ENCODE measurements around the gene ARMC5.

Gene ARMC5

DNA sequence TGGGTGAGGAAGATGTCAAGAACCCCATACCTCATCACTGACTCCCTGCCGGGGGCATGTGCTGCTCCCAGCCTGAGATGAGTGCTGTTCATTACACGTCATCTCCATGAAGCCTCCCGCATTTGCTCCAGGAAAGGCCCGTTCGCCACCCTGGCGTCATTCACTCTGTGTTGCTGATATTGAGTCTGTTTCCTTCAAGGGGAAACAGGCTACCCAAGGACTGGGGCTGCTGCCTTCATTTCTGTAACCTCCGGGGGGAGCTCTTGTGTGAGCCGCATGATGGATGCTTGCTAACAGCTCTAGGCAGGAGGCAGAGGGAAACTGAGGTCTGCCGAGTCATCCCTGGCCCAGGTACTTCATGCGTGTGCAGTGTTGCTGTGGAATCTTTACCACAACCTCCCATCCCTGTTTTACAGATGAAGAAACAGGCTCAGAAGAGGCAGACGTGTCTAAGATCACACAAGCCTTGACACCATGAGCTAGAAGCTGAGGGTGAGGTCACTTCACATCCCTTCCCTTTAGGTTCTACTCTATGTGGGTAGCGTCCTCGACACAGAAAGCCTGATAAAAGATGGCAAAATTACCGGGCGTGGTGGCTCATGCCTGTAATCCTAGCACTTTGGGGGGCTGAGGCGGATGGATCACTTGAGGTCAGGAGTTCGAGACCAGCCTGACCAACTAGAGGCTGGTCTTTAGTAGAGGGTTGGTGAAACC, 3.5 kb upstream of the ARMC5 start:
- Histone ChIP-seq H3K9ac (ENCODE audit: low read length) (no peak overlapping the region), H3K4me3 (ENCODE audit: low read length) (no peak overlapping the region), H3K27me3 (ENCODE audit: low read depth, low read length) (no peaks in the 10 kb centered on the region), H3K4me1 (ENCODE audit: low read length) (peaks cover 16% of the 10 kb centered on the region), H3K4me2 (ENCODE audit: low read length) (no peak overlapping the region), H3K36me3 (replicated peaks; ENCODE audit: low read depth, low read length) (peaks cover 16% of the 10 kb centered on the region), H2AFZ (ENCODE audit: low read depth, low read length) (no peak overlapping the region), H3K79me2 (ENCODE audit: low read length) (peaks cover 39% of the 10 kb centered on the region), H3K9me3 (ENCODE audit: insufficient read depth, low read length) (no peaks in the 10 kb centered on the region), H4K20me1 (ENCODE audit: insufficient read depth, low read length) (peaks cover 22% of the 10 kb centered on the region), H3K27ac (ENCODE audit: low read length) (no peak overlapping the region)
- no peak for TF ChIP-seq EZH2phosphoT487 (IDR thresholded peaks at IDR 0.05; ENCODE audit: low read depth)
- TF ChIP-seq, protein P1, sequence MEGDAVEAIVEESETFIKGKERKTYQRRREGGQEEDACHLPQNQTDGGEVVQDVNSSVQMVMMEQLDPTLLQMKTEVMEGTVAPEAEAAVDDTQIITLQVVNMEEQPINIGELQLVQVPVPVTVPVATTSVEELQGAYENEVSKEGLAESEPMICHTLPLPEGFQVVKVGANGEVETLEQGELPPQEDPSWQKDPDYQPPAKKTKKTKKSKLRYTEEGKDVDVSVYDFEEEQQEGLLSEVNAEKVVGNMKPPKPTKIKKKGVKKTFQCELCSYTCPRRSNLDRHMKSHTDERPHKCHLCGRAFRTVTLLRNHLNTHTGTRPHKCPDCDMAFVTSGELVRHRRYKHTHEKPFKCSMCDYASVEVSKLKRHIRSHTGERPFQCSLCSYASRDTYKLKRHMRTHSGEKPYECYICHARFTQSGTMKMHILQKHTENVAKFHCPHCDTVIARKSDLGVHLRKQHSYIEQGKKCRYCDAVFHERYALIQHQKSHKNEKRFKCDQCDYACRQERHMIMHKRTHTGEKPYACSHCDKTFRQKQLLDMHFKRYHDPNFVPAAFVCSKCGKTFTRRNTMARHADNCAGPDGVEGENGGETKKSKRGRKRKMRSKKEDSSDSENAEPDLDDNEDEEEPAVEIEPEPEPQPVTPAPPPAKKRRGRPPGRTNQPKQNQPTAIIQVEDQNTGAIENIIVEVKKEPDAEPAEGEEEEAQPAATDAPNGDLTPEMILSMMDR (IDR thresholded peaks at IDR 0.05; ENCODE audit: low read depth, low read length), result peak; percentile 41; the same call in 1 of the 2 replicates

DNA sequence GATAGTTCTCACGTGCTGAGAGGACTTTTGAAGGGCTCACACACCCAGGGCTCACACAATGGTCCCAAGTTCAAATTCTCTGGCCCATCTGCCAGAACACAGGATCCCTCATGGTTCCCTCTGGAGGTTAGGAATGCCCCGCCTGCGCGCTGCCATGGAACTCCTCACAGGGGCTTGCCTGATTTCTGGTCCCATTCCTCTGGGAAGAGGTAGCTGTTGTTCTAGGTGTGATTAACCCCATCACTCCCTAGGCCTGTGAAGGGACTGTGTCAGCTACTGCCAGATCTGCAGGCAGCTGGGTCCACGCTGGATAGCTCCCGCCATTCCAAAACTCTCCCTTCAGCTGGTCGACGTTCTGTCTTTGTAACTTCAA, 2.3 kb upstream of the ARMC5 start:
- Histone ChIP-seq H3K27me3 (ENCODE audit: low read depth, low read length) (no peaks in the 10 kb centered on the region), H3K36me3 (replicated peaks; ENCODE audit: low read depth, low read length) (peaks cover 16% of the 10 kb centered on the region), H3K27ac (ENCODE audit: low read length) (no peak overlapping the region), H3K79me2 (ENCODE audit: low read length) (peaks cover 39% of the 10 kb centered on the region), H3K4me3 (ENCODE audit: low read length) (no peak overlapping the region), H3K9me3 (ENCODE audit: insufficient read depth, low read length) (no peaks in the 10 kb centered on the region), H4K20me1 (ENCODE audit: insufficient read depth, low read length) (peaks cover 22% of the 10 kb centered on the region), H2AFZ (ENCODE audit: low read depth, low read length) (no peak overlapping the region), H3K4me2 (ENCODE audit: low read length) (no peak overlapping the region), H3K9ac (ENCODE audit: low read length) (no peak overlapping the region), H3K4me1 (ENCODE audit: low read length) (peaks cover 13% of the 10 kb centered on the region)
- TF ChIP-seq, protein P1 (IDR thresholded peaks at IDR 0.05; ENCODE audit: low read depth, low read length), result no peak
- TF ChIP-seq EZH2phosphoT487 (IDR thresholded peaks at IDR 0.05; ENCODE audit: low read depth), result no peak

DNA sequence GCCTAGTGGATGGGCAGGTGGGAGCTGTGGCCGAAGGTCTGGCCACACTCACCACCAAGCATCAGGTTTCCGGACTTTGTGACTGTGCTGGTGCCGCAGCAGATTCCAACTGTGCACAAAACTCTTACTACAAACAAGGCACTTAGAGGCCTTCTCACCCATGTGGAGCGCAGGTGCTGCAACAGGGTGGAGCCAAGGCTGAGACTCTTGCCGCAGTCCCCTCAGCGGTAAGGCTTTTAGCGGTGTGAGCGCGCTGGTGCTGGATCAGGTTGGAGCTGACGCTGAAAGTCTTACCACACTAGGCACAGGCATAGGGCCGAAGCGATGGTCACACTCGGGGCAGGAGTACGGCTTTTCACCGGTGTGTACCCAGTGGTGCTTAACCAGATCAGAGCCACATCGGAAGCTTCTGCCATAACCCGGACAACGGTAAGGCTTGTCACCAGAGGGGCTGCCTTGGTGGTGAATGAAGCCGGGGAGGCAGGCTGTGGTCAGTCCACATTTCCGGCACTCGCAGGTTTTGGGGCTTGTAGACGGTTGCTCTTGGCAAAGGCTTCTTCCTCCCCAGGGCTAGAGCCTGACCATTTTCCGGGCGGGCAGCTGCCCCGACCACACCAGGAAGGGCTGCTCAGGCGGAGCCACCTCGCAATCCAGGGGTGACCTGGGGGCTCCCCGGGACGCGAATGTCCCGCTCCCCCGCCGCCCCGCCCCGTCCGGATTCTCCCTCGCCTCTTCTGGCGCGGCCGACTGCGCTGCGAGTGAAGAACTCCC, 1.0 kb upstream of the ARMC5 start:
- Histone ChIP-seq H3K27me3 (ENCODE audit: low read depth, low read length) (no peaks in the 10 kb centered on the region), H3K4me2 (ENCODE audit: low read length) (peak overlapping the region; percentile 100), H4K20me1 (ENCODE audit: insufficient read depth, low read length) (peaks cover 22% of the 10 kb centered on the region), H3K9me3 (ENCODE audit: insufficient read depth, low read length) (no peaks in the 10 kb centered on the region), H3K9ac (ENCODE audit: low read length) (peak overlapping the region; percentile 97), H3K79me2 (ENCODE audit: low read length) (peaks cover 39% of the 10 kb centered on the region), H3K4me3 (ENCODE audit: low read length) (peak overlapping the region; percentile 98), H3K36me3 (replicated peaks; ENCODE audit: low read depth, low read length) (peaks cover 16% of the 10 kb centered on the region), H2AFZ (ENCODE audit: low read depth, low read length) (peak overlapping the region; percentile 92; the same call in 1 of the 2 replicates), H3K4me1 (ENCODE audit: low read length) (peaks cover 14% of the 10 kb centered on the region), H3K27ac (ENCODE audit: low read length) (peak overlapping the region; percentile 85)
- TF ChIP-seq EZH2phosphoT487 (IDR thresholded peaks at IDR 0.05; ENCODE audit: low read depth), result no peak
- TF ChIP-seq, protein P1 (IDR thresholded peaks at IDR 0.05; ENCODE audit: low read depth, low read length), result no peak
